HUES64 (cell line): Measurements from ENCODE around the gene SCPEP1.
"Not testable (repeated sequence)": the region's sequence is repeated elsewhere in the genome, so short reads cannot be mapped to it uniquely, and the experiment has no call there.

Source experiments
- H3K27ac ChIP-seq: 2 replicates; pipeline ENCODE4 v1.7.0; 2013; ENCODE audit warnings: low read depth, low read length, inconsistent platforms
- H3K27me3 ChIP-seq: 2 replicates; pipeline ENCODE4 v1.6.1; 2013; ENCODE audit warnings: mild to moderate bottlenecking, low read length; ENCODE audit not compliant: insufficient read depth
- H3K36me3 ChIP-seq: 2 replicates; pipeline ENCODE4 v1.6.1; 2013; ENCODE audit warnings: mild to moderate bottlenecking, low read length; ENCODE audit not compliant: insufficient read depth
- H3K4me1 ChIP-seq: 2 replicates; pipeline ENCODE4 v1.6.1; 2013; ENCODE audit warnings: mild to moderate bottlenecking, low read length, moderate library complexity; ENCODE audit not compliant: insufficient read depth
- H3K4me3 ChIP-seq: 2 replicates; pipeline ENCODE4 v1.5.1; 2013; ENCODE audit warnings: mild to moderate bottlenecking, low read length, moderate library complexity
- H3K9ac ChIP-seq: 2 replicates; pipeline ENCODE4 v1.6.1; 2013; ENCODE audit warnings: mild to moderate bottlenecking, low read depth, low read length
- H3K9me3 ChIP-seq: 2 replicates; pipeline ENCODE4 v1.6.1; 2013; ENCODE audit warnings: low read depth, low read length; ENCODE audit not compliant: insufficient read depth
- WGBS: fragments of 150-250, 120-280 bp; methylation state at CpG from one replicate; pipeline ENCODE4 v1.1.7; 2013; ENCODE audit warnings: missing lambda C conversion rate; 5-methylcytosine and 5-hydroxymethylcytosine counted together

The SCPEP1 gene

DNA sequence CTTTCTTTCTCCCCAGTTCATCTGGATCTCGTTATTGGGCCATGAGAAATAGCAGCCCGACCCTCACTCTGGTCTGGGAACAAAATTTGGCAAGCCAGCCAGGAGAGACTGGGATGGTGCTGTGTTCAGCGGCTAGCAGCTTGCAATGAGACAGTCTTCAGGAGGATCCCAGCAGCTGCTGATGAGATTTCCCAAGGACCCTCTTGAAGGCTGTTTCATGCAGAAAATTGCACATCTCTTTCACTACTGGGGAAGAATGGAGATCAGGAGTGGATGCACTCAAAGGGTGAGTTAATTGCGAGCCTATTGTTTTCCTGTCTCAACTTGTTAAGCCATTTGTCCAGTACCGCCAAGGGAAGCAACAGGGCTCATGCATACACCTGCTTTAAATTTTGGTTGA lies 11.6 kb upstream of the SCPEP1 start:
- 92% methylated on average over 5 of the region's 5 CpGs for WGBS
- H3K4me3 ChIP-seq, result no peak overlapping the region
- H3K27me3 ChIP-seq, result no peaks in the 10 kb centered on the region
- no peak overlapping the region for H3K9ac ChIP-seq
- H3K9me3 ChIP-seq, result peaks cover 11% of the 10 kb centered on the region; the same call in 1 of the 2 replicates
- H3K4me1 ChIP-seq, result peaks cover under 1% of the 10 kb centered on the region; the same call in 1 of the 2 replicates
- no peaks in the 10 kb centered on the region for H3K36me3 ChIP-seq
- no peak overlapping the region for H3K27ac ChIP-seq

DNA sequence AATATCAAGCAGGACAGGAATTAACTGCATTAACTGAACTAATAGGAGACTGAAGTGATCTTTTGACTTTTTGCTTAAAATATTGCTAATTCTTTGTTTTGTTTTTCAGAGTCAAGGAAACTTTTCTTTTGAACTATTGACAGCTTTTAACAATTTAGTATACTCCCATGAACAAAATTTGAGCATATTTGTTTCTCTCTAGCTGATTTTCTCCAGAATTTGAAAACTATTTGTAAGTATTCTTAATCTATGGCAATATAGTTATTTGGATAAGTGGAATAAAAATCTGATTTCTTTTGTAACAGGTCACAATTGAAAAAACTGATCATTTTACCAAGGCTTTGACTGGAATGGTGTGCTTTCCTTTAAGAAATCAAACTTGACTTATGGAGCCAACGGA lies 7.0 kb upstream of the SCPEP1 start:
- H3K27ac ChIP-seq, result no peak overlapping the region
- WGBS, result 100% methylated on average over 1 of the region's 1 CpG
- H3K4me3 ChIP-seq, result no peak overlapping the region
- no peaks in the 10 kb centered on the region for H3K4me1 ChIP-seq
- no peaks in the 10 kb centered on the region for H3K27me3 ChIP-seq
- peaks cover 24% of the 10 kb centered on the region for H3K9me3 ChIP-seq
- H3K9ac ChIP-seq, result no peak overlapping the region
- H3K36me3 ChIP-seq, result no peaks in the 10 kb centered on the region

DNA sequence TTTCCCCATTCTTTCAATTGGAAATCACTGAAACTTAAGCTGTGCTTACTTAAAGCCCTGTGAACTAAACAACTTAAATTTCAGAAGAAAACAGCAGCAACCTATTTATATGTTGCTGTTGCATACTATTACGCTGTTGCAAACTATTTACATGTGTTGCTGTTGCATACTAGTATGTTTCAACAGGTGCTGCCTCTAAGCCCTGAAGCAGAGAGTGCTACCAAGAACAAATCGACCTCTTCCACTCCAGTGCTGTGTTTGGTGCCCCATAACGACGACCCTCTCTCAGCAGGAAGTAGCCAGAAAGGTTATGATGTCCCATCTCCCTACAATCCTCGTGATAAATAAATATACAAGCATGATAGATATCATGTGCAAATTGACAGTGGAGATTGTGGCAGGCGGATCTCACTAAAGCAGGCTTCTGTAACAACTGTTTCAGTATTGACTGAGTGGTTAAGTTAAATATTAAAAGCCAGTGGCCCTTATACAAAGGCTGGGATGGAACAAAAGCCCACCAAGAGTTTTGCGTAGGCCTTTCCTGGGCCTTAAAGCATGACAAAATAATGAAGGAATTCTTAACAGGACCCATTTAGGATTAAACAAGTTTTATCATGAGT lies 5.7 kb upstream of the SCPEP1 start:
- H3K9me3 ChIP-seq, result peaks cover 24% of the 10 kb centered on the region
- no peak overlapping the region for H3K27ac ChIP-seq
- H3K36me3 ChIP-seq, result no peaks in the 10 kb centered on the region
- H3K4me1 ChIP-seq, result no peaks in the 10 kb centered on the region; the same call in 1 of the 2 replicates
- no peak overlapping the region for H3K9ac ChIP-seq
- 87% methylated on average over 6 of the region's 7 CpGs for WGBS
- no peaks in the 10 kb centered on the region for H3K27me3 ChIP-seq
- H3K4me3 ChIP-seq, result no peak overlapping the region

DNA sequence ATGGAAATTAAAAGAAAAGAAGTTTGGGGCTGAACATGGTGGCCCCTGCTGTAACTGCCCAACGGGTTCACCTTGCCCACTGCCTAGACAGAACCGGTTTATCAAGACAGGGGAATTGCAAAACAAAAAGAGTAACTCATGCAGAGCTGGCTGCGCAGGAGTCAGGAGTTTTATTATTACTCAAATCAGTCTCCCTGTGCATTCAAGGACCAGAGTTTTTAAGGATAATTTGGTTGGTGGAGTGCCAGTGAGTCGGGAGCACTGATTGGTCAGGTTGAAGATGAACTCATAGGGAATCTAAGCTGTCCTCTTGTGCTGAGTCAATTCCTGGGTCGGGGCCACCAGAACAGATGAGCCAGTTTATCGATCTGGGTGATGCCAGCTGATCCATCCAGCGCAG lies 4.4 kb upstream of the SCPEP1 start:
- 92% methylated on average over 7 of the region's 7 CpGs for WGBS
- Histone ChIP-seq H3K4me1 (peaks cover 4% of the 10 kb centered on the region; the same call in 1 of the 2 replicates), H3K27ac (no peak overlapping the region), H3K9me3 (peaks cover 24% of the 10 kb centered on the region), H3K36me3 (no peaks in the 10 kb centered on the region), H3K27me3 (no peaks in the 10 kb centered on the region), H3K4me3 (no peak overlapping the region), H3K9ac (no peak overlapping the region)

DNA sequence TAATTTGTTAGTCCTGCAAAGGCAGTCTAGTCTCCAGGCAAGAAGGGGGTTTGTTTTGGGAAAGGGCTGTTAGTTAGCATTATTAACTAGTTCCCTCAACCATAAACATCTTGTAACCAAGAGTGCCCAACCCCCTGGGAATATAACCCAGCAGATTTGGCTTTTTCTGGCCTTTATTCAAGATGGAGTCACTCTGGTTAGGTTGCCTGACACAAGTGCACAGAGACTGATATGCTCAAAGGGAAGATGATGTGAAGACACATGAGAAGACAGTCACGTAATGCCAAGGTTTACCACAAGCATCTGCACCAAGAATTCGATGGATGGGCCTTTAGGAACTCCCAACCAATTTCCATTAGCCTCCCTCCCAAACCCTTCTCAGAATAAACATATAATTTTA lies 3.9 kb upstream of the SCPEP1 start:
- Histone ChIP-seq H3K27ac (no peak overlapping the region), H3K27me3 (no peaks in the 10 kb centered on the region), H3K4me3 (no peak overlapping the region), H3K4me1 (peaks cover 9% of the 10 kb centered on the region; the same call in 1 of the 2 replicates), H3K9me3 (peaks cover 24% of the 10 kb centered on the region), H3K36me3 (no peaks in the 10 kb centered on the region), H3K9ac (no peak overlapping the region)
- 89% methylated on average over 2 of the region's 2 CpGs for WGBS

- no peaks in the 10 kb centered on the region for H3K27me3 ChIP-seq
- no peak overlapping the region for H3K4me3 ChIP-seq
- peaks cover 15% of the 10 kb centered on the region for H3K4me1 ChIP-seq
- H3K36me3 ChIP-seq, result no peaks in the 10 kb centered on the region
- WGBS, result 79% methylated on average over 2 of the region's 2 CpGs
- H3K9me3 ChIP-seq, result peaks cover 19% of the 10 kb centered on the region
- H3K9ac ChIP-seq, result no peak overlapping the region
- H3K27ac ChIP-seq, result no peak overlapping the region
Measured at GRCh38 chr17:56975656-56976055, 2.3 kb upstream of the SCPEP1 start.

DNA sequence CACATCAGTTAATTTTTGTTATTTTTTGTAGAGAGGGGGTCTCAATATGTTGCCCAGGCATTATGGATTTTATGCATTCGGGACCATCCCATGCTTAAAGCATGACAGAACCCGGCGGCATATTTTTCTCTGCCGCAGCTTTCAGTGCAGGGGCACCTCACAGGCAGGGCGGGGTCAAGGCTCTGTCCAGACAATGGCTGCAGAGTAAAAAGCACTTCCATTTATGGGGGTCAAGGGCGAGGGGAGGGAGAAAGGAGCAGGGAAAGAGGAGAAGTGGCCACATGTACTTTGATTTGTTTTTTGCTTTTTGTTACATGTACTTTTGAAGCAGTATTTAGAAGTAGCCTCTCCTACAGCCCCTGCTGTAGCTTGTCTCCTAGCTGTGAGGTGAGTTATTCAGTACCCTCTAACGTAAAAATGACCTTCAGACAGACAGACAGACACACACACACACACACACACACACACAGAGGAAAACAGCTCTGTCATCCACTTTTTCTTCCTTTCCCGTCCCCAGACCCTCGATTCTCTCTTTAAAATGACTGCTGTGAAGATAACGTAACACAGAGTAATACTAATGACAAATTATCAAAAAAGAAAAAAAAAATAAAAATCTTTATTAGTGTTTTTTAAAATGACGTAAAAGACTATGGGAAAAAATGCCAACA lies 856 bp upstream of the SCPEP1 start:
- Histone ChIP-seq H3K4me1 (peaks cover 18% of the 10 kb centered on the region), H3K9me3 (peaks cover 8% of the 10 kb centered on the region; the same call in 1 of the 2 replicates), H3K27ac (no peak overlapping the region), H3K4me3 (peak overlapping the region; percentile 97), H3K27me3 (no peaks in the 10 kb centered on the region), H3K9ac (no peak overlapping the region), H3K36me3 (no peaks in the 10 kb centered on the region)
- 68% methylated on average over 10 of the region's 11 CpGs for WGBS

- Histone ChIP-seq H3K4me1 (peaks cover 25% of the 10 kb centered on the region), H3K9ac (peak overlapping the region; percentile 42; the same call in 1 of the 2 replicates), H3K27me3 (no peaks in the 10 kb centered on the region), H3K36me3 (no peaks in the 10 kb centered on the region), H3K4me3 (peak overlapping the region; percentile 97), H3K27ac (no peak overlapping the region), H3K9me3 (no peaks in the 10 kb centered on the region)
- 59% methylated on average over 11 of the region's 11 CpGs for WGBS
Measured at GRCh38 chr17:56978441-56979090, 635 bp downstream of the SCPEP1 start.

DNA sequence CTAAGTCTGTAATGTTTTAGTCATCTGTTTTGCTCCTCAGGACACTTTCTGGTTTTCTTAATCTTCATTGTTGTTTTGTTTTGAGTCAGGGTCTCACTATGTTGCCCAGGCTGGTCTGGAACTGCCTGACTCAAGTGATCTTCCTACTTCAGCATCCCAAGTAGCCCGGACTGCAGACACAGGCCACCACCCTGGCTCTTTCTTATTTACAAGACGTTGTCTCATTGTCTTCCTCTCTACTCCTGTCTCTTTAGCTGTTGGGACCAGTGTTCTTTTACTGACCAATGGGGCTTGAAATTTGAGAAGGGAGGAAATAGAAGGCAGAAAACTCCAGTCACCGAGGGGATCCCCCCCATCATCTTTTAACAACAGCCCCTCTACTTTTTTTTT lies 1.2 kb downstream of the SCPEP1 start:
- peak overlapping the region; percentile 97 for H3K4me3 ChIP-seq
- H3K9ac ChIP-seq, result no peak overlapping the region
- H3K27me3 ChIP-seq, result no peaks in the 10 kb centered on the region
- H3K9me3 ChIP-seq, result no peaks in the 10 kb centered on the region
- WGBS, result 53% methylated on average over 2 of the region's 3 CpGs
- H3K36me3 ChIP-seq, result no peaks in the 10 kb centered on the region
- peaks cover 25% of the 10 kb centered on the region for H3K4me1 ChIP-seq
- H3K27ac ChIP-seq, result no peak overlapping the region

DNA sequence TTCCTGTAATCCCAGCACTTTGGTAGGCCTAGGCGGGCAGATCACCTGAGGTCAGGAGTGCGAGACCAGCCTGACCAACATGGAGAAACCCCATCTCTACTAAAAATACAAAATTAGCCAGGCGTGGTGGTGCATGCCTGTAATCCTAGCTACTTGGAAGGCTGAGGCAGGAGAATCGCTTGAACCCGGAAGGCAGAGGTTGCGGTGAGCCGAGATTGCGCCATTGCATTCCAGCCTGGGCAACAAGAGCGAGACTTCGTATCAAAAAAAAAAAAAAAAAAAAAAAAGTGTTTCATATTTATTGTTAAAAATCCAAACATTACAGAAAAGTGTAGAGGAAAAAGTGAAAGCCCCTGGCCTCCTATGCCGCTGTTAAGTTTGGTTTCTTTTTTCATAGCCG lies 2.6 kb downstream of the SCPEP1 start:
- not testable (repeated sequence) for H3K9ac ChIP-seq, H3K36me3 ChIP-seq, H3K4me3 ChIP-seq, H3K27me3 ChIP-seq, H3K9me3 ChIP-seq, H3K27ac ChIP-seq
- 95% methylated on average over 10 of the region's 12 CpGs for WGBS
- H3K4me1 ChIP-seq, result peaks cover 25% of the 10 kb centered on the region

DNA sequence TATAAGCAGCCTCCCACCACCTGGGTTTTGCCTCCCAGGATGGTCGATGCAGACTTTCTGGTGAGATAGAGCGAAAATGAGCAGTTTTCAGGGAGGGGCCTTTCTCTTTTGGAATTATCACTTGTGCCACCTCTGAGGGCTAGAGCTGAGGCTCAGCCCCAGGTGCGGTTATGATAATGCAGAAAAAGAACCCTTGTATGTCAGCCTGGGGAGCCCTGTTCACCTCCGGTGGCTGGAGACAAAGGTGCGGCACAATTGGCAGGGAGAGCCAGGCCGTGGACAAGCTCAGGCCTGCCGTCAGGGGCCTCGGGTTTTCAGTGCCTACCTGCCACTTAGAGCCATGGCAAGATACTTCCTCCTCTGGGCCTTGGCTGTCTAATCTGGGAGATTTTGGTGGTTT lies 4.4 kb downstream of the SCPEP1 start:
- Histone ChIP-seq H3K27me3 (no peaks in the 10 kb centered on the region), H3K36me3 (peaks cover 7% of the 10 kb centered on the region), H3K4me3 (no peak overlapping the region), H3K9me3 (no peaks in the 10 kb centered on the region), H3K4me1 (peaks cover 25% of the 10 kb centered on the region), H3K9ac (no peak overlapping the region), H3K27ac (no peak overlapping the region)
- WGBS, result 91% methylated on average over 8 of the region's 8 CpGs
